ENCODE data around the gene DLGAP1.
"Not testable (repeated sequence)": the region's sequence is repeated elsewhere in the genome, so short reads cannot be mapped to it uniquely, and the experiment has no call there.

Gene DLGAP1

DNA sequence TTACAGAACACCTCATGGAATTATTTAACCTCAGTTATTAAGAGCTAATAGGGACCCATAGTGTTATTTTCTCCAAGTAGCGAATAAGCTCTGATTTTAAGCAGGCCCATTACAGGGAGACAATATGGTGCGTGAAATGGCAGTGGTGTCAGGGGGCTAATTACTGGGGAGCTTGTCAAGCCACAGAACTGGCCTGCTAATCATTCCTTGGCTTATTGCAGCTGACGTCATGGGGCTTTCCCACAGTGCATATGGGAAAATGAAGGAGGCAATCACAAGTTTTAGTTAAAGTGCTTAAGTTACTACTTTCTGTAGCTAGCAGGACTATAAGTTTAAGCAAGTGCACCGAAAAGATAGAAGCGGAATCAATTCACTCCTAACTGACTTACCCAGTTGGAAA, 742.6 kb downstream of the DLGAP1 start:
- no peak for DNase-seq

DNA sequence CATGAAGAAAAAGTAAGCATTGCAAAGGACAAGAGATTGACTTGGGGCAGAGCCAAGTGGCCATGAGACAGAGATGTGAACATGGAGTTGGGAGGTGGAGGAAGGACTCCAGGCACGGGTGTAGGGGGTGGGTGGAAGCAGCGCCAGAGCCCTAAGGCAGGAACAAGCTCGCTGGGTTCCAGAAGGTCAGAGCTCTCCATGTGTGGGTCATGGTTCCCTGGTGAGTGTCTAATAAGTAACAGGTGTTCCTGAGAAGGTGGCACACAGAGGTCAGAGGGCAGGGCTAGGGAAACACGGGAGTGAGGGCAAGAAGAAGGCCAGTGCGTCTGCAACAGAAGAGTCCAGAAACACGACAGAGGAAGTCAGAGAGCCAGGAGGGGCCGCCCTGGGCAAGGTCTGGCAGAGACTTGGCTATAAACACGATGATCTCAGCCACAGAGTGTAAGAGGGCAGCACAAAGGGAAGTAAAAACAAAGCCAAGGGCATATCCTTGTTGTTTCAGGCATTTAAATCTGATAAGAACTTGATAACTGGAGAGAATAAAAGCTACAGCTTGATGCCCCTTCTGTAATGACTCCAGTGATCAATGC, 744.3 kb downstream of the DLGAP1 start:
- no peak for DNase-seq

DNA sequence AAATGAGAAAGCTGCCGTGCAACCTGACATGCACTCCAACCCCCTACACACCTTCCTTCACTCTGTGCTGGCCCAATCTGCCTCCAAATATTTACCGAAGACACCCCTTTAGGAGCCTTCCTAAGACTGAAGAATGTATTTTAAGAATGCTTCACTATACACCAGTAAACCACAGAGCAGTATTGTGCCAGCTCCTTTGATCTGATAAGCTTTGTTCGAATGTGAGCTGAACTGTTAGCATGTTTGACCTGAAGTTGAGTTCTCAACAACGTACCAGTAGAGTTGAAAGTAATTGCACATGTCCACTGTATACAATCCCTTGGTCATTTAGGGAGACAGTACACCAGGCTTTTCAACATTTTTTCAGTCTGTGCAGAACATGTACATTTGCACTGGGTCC, 745.9 kb downstream of the DLGAP1 start:
- no peak for DNase-seq

DNA sequence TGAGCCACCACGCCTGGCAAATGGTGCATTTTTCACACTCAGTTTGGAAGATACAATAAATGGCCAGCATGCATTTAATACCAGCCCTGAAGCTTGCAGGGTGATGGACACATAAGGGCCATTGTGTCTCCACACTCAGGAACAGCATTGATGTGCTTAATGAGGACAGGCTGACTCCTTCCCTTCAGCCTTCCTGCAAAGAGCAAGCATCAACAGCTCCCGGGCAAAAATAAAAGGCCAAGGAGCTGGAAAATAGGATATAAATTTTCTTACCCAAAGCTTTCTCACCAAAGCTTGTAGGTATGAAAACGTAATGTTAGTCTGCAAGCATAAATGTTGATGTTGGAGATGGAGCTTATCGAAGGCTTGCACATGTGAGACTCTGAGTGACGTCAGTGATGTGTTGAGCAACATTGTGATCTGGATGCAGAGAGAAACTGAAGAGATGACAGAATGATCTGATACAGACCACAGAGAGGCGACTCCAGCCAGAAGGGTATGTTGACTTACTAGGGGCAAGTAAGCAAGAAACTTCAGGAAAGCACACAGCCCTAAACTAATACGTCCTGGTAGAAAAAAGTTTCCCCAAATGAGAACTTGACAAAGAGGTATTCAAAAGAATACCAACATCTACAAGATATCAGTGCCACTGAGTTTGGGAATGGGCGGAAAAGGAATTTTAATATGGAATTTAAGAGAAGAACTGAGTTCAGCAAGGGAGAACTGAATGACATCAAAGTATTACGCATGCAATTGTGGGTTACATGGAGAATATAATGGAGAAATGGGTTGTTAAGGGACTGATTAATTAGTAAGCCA, 748.6 kb downstream of the DLGAP1 start:
- DNase-seq = no peak

DNA sequence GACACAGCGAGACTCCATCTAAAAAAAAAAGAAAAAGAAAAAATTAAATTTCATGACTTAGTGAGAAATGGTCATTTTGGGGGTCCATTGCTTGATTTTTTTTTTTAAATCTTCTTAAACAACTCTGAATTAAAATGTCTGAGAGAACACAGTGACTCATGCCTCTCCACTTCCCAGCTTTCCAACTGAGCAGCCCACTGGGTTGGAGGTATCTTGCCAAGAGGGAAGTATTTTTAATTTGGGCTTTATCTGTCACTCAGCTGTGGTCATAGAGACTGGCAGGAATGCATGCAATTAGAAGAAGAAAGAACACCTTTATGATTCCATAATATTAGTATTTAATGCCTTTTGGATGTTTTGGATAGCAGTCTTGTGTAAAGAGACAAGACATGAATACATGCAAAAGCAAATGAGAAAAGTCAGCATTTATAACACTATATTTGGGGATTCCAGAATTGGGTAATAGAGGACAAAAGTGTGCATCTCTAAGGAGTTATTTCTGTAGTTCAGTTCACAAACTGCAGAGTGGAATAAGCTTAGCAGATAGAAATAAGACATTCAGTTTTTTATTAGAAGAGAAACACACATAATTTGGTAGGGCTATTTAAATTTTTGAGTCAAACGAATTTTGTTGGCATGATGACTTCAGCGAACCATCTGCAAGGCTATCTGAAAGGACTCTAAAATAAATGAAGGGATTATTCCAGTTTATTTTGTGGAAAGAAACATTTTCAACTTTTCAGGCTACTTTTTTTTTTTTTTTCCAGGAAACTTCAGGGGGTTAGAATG, 750.4 kb downstream of the DLGAP1 start:
- no peak for DNase-seq

DNA sequence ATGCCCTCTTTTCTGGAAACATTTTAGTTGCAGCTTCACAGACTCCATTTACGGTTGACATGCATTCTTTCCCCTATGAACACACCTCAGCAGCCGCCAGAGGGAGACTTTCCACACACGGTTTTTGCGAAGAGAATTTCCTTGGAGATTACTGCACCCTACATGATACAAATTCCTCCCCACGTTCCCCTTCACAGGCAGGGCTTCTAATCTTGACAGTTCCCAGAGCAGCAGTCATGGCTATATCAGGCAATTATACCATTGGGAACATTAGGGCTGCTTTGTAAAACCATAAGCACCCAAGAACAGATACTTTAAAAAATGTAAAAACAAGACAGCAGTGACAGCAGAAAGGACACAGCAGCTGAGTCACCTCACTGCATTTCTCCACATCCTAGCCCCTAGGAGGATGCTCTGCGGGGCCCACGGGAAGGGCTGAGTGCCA, 751.4 kb downstream of the DLGAP1 start:
- peak; percentile 23 for DNase-seq

DNA sequence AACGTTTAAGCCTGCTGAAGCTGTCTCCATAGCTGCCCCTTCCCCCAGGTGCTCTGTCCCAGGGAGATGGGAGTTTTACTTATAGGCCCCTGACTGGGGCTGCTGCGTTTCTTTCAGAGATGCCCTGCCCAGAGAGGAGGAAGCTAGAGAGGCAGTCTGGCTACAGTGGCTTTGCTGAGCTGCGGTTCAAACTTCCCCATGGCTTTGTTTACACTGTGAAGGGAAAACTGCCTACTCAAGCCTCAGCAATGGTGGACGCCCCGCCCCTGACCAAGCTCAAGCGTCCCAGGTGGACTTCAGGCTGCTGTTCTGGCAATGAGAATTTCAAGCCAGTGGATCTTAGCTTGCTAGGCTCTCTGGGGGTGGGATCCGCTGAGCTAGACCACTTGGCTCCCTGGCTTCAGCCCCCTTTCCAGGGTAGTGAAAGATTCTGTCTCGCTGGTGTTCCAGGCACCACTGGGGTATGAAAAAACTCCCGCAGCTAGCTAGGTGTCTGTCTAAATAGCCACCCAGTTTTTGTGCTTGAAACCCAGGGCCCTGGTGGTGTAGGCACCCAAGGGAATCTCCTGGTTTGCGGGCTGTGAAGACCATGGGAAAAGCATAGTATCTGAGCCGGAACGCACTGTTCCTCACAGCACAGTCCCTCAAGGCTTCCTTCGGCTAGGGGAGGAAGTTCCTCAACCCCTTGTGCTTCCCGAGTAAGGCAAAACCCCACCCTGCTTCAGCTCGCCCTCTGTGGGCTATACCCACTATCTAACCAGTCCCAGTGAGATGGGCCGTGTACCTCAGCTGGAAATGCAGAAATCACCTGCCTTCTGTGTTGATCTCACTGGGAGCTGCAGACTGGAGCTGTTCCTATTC, 755.2 kb downstream of the DLGAP1 start:
- DNase-seq = not testable (repeated sequence)

DNA sequence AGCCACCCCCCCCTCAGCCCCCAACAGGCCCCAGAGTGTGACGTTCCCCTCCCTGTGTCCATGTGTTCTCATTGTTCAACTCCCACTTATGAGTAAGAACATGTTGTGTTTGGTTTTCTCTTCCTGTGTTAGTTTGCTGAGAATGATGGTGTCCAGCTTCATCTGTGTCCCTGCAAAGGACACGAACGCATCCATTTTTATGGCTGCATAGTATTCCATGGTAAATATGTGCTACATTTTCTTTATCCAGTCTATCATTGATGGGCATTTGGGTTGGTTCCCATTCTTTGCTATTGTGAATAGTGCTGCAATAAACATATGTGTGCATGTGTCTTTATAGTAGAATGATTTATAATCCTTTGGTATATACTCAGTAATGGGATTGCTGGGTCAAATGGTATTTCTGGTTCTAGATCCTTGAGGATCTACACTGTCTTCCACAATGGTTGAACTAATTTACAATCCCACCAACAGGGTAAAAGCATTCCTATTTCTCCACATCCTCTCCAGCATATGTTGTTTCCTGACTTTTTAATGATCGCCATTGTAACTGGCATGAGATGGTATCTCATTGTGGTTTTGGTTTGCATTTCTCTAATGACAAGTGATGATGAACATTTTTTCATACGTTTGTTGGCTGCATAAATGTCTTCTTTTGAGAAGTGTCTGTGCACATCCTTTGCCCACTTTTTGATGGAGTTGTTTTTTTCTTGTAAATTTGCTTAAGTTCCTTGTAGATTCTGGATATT, 760.9 kb downstream of the DLGAP1 start:
- DNase-seq = not testable (repeated sequence)

DNA sequence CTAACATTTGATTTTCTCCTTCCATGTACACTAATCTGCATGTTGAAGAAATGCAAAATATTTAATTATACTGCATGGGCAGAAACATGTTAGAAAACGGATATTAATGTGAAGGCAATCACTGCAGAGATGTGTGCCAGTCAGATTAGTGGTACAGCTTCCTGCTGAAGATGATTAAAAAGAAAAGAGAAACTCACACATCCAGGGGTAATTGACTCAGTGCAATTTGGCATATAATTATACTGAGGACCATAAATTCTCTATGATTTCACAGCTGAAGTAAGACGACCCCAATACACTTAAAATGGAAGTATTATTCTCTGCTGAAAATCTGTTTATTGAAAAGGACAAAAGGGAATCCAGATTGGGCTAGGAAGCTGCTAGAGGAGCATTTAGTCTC, 761.7 kb downstream of the DLGAP1 start:
- no peak for DNase-seq

DNA sequence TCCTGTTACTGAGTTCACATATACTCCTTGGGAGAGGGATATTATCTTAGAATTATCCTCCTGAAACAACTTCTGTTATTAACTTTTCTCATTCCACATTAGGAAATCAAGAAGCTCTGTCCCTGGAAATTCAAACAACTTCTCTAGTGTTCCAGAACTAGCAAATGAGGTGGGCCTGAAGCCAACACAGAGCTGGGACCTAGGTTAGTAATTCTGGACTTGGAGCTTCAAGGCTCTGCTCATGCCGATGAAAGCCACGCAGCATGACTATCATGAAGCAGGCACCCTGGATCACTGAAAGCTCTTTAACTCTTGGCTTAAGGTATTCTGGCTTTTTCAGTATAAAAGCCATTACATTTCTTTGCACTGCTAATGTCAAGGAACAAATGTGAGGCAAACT, 762.4 kb downstream of the DLGAP1 start:
- no peak for DNase-seq

DNA sequence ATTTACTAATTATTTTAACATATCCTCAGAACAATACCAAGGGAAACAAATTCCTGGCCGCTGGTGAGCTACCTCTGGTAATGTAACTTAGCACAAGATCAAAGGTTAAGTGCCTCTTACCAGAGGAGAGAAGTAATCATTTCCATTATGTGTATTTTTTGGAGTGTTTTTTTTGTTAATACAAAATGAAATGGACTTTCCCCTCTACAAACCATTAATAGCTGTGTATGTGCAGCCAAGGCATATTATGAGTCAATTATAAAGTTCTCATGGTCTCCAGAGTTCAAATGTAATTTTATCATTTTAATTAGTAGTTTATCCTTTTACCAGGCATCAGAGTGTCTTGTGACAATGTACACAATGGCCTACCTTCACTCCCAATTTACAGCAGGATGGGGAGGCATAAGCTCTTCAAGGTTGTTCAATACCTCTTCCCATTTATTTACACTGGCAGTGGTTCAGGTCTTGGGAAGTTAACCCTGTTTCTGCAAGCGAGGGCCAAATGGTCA, 762.9 kb downstream of the DLGAP1 start:
- no peak for DNase-seq

DNA sequence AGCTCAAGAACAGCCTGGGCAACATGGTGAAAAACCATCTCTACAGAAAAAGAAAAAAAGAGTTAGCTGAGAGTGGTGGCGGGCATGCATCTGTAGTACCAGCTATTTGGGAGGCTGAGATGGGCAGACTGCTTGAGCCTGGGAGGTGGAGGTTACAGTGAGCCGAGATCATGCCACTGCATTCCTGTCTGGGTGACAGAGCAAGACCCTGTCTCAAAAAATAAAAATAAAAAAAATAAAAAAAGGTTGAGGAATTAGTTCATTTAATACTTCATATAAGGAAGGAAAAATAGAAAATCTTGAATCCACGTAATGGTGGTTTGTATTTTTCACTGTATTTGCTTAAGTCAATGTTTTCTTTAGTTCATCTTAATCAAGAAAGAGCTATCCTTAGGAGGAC, 763.4 kb downstream of the DLGAP1 start:
- no peak for DNase-seq

DNA sequence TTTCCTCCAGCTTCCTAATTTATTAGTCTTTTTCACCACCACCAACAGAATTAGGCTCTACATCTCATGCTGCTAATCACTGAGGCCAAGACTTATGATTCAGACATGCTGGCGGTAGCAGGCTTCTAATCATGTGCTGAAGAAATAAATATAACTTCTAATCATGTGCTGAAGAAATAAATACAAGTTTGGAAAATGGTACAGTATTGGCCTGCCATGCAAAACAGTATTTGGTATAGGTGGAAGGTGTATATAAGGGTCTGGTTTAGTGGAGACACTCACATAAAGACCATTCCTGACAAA, 764.4 kb downstream of the DLGAP1 start:
- no peak for DNase-seq

DNA sequence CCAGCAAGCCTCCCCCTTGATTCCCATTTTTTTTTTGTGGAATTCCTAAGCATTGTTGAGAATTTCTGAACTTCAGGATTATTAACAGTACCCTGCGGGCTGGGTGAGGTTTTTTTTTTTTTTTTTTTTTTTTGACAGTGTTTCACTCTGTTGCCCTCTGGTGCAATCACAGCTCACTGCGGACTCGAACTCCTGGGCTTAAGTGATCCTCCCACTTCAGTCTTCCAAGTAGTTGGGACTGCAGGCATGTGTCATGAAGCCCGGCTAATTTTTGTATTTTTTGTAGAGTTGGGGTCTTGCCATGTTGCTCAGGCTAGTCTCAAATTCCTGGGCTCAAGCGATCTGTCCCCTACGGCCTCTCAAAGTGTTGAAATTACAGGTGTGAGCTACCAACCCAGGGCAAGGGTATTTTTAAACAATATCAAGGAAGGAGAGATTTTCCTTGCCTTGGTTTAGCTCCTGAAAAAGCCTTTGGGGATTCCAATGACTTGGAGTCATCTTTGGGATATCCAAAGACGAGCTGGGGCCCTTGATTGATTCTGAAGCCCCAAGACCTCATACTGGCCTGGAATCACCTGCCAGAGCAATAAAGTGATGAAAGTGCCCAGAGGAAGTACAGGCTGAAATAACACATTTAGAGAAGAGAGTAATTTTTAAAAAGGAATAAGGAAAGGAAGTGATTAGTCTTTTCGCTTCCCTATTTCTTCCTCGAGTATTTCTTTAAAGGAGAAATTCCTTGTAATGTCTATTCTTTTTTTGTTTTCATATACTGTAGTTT, 764.9 kb downstream of the DLGAP1 start:
- DNase-seq = no peak

DNA sequence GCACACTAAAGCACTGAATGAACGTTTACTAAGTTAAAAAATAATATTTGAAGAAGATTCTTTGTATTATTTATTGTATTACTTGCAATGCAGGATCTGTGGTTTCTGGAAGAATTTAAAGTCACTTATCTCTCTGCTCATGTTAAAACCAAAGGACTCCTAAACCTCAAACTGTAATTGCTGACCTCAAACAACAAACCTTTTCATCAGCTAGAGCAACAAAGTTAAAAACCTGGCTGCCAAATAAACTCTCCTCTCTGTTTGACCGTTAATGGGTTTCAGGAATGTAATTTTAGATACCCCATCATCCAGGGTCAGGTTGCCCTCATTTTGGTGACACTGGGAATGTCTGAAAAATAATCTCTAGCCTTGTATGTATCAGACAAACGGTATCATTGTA, 766.0 kb downstream of the DLGAP1 start:
- no peak for DNase-seq

DNA sequence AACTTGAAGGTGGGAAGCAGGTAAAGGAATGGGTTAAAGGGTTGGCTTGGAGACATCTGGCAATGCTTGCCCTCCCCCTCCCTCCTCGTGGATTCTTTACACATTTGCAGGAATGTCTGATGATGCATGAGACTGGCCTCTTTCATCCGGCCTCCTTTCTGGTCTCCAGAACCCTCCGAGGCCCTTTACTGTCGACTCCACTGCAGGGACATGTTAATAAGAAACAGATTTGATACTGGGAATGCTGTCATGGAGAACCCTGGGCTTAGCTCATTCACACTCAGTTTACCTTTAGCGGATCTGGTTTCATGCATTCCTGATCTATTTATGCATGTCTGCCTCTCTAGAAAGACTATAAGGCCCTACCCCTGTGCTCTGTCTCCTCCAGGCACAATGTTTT, 766.4 kb downstream of the DLGAP1 start:
- no peak for DNase-seq

DNA sequence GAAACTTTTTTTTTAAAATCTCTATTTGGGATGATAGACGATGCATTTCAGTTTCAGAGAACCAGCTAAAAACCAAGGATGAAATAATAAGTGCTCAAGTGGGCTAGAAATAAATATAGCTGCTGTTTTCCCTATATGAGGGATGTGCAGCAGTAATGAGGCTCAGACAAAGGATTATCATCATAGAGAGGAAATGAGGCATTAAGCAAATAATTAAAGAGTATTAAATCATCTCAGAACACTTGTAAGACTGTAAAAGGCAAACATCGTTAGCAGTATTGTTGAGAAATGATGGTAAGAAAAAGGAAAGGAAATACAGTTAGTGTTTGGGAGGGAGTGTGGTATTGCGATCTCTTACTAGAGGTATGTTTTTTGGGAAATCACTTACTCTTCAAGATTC, 771.6 kb downstream of the DLGAP1 start:
- DNase-seq = no peak

DNA sequence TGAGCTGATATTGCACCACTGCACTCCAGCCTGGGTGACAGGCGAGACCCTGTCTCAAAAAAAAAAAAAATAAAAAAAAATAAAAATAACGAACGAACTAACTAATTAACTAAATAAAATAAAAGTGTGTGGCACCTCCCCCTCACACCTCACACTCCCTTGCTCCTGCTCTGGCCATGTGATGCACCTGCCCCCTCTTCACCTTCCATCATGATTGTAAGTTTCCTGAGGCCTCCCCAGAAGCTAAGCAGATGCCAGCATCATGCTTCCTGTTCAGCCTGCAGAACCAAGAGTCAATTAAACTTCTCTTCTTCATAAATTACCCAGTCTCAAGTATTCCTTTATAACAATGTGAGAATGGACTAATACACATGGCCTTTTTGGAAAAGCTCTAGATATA, 773.0 kb downstream of the DLGAP1 start:
- DNase-seq = no peak

DNA sequence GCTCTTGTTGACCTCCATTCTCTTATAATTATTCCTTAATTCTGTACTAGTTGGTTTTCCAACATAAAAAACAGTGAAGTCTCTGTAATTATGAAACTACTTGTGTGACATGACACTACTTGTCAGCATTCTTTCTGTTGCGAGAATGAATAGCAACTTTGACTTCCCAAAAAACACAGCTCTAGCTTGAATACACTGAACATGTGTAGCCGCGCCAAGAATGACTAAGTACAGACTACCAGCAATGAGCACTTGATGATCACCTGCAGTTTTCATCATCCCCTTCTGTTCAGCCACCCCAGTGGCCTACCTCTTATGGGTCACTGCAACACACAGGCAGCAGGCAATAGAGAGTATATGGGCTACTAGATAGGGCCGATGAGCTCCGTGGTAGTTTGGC, 775.9 kb downstream of the DLGAP1 start:
- DNase-seq = no peak

DNA sequence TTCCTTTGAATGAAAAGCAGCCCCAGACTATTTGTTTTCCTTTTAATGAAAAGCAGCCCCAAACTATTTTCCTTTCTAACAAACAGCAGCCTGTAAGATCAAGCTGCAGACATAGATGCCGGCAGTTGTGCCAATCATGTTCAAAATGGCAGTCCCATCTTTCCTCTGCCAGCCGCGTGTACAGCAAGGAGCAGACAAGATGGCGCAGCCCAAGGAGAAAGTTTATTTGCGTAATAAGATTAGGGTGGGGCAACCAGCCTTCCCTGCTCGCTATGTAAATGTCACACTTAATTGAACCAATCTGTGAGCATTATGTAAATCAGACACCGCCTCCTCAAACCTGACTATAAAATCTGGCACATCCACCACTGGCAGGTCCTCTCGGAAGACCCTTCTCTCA, 779.1 kb downstream of the DLGAP1 start:
- no peak for DNase-seq

DNA sequence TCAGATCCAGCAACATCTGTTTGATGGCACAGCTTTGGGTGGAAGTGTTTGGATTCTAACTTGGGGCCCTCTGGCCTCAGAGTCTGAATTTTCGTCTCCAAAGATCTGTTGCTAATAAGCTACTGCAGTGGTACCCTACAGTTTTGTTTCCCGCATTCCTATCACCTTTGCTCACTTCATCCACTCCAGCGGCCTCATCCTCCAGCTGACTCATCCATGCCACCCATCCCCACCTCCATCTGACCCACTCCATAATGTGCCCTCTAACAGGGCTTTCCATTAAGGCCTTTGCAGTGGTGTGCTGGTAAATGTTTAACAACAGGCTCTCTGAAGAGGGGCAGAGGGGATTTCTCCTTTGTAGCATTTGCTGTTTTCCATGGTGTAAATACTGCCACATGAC, 779.7 kb downstream of the DLGAP1 start:
- no peak for DNase-seq
